OCI-LY7 (cell line): Measurements from ENCODE around the gene VEPH1.

ENCODE experiments used
- CTCF ChIP-seq: fragments of 200-600 bp; sonication (generic); conservative IDR thresholded peaks from 2 replicates; pipeline ENCODE4 v1.5.1; 2014; ENCODE audit warnings: mild to moderate bottlenecking, antibody characterized with exemption, low read length, moderate library complexity, mixed read lengths
- EZH2phosphoT487 ChIP-seq: fragments of 200-600 bp; sonication (generic); IDR thresholded peaks from 2 replicates; pipeline ENCODE4 v1.6.1; 2018; ENCODE audit warnings: low read depth, borderline replicate concordance, mild to moderate bottlenecking, mixed run types, antibody characterized with exemption, low read length, moderate library complexity, mixed read lengths

- TF ChIP-seq CTCF = no peak
- TF ChIP-seq EZH2phosphoT487 = no peak
These were observed 283.0 kb downstream of the VEPH1 start for GRCh38 chr3:157220211-157220610.
